Endodermal cell (in vitro differentiated cells): Measurements from ENCODE around the gene WIPI1. TPM values are rescaled to one million over a fixed set of nuclear protein-coding genes. Genes with fewer than 3 reads are reported as not detected.

ENCODE experiments used
- DNase-seq: peaks from one replicate; pipeline ENCODE4 v3.0.0-alpha.2; 2017
- H3K27ac ChIP-seq: 2 replicates; pipeline ENCODE4 v1.5.1; 2013; ENCODE audit warnings: mild to moderate bottlenecking, low read depth, low read length, moderate library complexity
- H3K27me3 ChIP-seq: 2 replicates; pipeline ENCODE4 v1.6.1; 2013; ENCODE audit warnings: mild to moderate bottlenecking, low read length, moderate library complexity; ENCODE audit not compliant: insufficient read depth, control insufficient read depth, poor library complexity, severe bottlenecking
- H3K36me3 ChIP-seq: 2 replicates; pipeline ENCODE4 v1.7.0; 2013; ENCODE audit warnings: mild to moderate bottlenecking, low read length, moderate library complexity; ENCODE audit not compliant: control insufficient read depth, insufficient read depth
- H3K4me1 ChIP-seq: one replicate; pipeline ENCODE4 v1.7.0; 2013; ENCODE audit warnings: low read length; ENCODE audit not compliant: control insufficient read depth, insufficient read depth
- H3K4me3 ChIP-seq: 2 replicates; pipeline ENCODE4 v1.5.1; 2013; ENCODE audit warnings: mild to moderate bottlenecking, low read length, moderate library complexity
- H3K9ac ChIP-seq: 2 replicates; pipeline ENCODE4 v1.6.1; 2013; ENCODE audit warnings: mild to moderate bottlenecking, low read length, moderate library complexity; ENCODE audit not compliant: poor library complexity, severe bottlenecking; ENCODE audit errors: extremely low read depth
- H3K9me3 ChIP-seq: 2 replicates; pipeline ENCODE4 v1.6.1; 2013; ENCODE audit warnings: mild to moderate bottlenecking, low read length, moderate library complexity; ENCODE audit not compliant: control insufficient read depth
- H3K27ac Mint-ChIP-seq: 2 replicates; pipeline ENCODE4 v1.8.0; 2020; ENCODE audit warnings: mixed read lengths
- H3K27me3 Mint-ChIP-seq: 2 replicates; pipeline ENCODE4 v1.8.0; 2021; ENCODE audit warnings: mild to moderate bottlenecking, mixed read lengths; ENCODE audit not compliant: insufficient read depth
- H3K36me3 Mint-ChIP-seq: 2 replicates; pipeline ENCODE4 v1.8.0; 2020; ENCODE audit warnings: low read depth, mixed read lengths
- H3K4me1 Mint-ChIP-seq: 2 replicates; pipeline ENCODE4 v1.8.0; 2020; ENCODE audit warnings: mixed read lengths
- H3K4me3 Mint-ChIP-seq: 2 replicates; pipeline ENCODE4 v1.8.0; 2020; ENCODE audit warnings: mild to moderate bottlenecking, moderate library complexity, mixed read lengths
- H3K9me3 Mint-ChIP-seq: 2 replicates; pipeline ENCODE4 v1.8.0; 2020; ENCODE audit warnings: mild to moderate bottlenecking, mixed read lengths
- WGBS, 2 experiments: methylation state at CpG; one replicate each; pipeline versions ENCODE4 v1.1.5 to v1.1.7; 2013; ENCODE audit warnings: missing lambda C conversion rate in 2 of 2, mixed read lengths in 1 of 2; ENCODE audit not compliant: insufficient coverage in 1 of 2, insufficient read length in 1 of 2; 5-methylcytosine and 5-hydroxymethylcytosine counted together
- total RNA-seq, 2 donors: library from RNA; stranded (reverse); fragmentation: NEBNext Ultra II Directional in 1 of 2; extraction: Animal tissue kit (Norgen Biotek cat#: 25700) in 1 of 2; gene quantifications; 2 replicates in 1 of 2; 3 replicates in 1 of 2; pipeline ENCODE4 v1.2.1, GENCODE V29; 2021
- TF ChIP-seq, protein P1 (sequence below): fragments of 200-600 bp; sonication (generic); conservative IDR thresholded peaks from 2 replicates; pipeline ENCODE4 v1.5.0; 2021; ENCODE audit warnings: antibody characterized with exemption, mild to moderate bottlenecking

WIPI1 gene
- total RNA-seq, 2 donors from 2014 or later: 32.0 to 39.5 TPM

GRCh38 chr17:68390888-68391545 lies 66.3 kb downstream of the WIPI1 start:
- Mint-ChIP-seq H3K4me1 (no peaks in the 10 kb centered on the region), H3K36me3 (no peaks in the 10 kb centered on the region), H3K4me3 (no peak overlapping the region), H3K9me3 (peaks cover 6% of the 10 kb centered on the region), H3K27ac (no peak overlapping the region), H3K27me3 (no peaks in the 10 kb centered on the region)
- TF ChIP-seq, protein P1, sequence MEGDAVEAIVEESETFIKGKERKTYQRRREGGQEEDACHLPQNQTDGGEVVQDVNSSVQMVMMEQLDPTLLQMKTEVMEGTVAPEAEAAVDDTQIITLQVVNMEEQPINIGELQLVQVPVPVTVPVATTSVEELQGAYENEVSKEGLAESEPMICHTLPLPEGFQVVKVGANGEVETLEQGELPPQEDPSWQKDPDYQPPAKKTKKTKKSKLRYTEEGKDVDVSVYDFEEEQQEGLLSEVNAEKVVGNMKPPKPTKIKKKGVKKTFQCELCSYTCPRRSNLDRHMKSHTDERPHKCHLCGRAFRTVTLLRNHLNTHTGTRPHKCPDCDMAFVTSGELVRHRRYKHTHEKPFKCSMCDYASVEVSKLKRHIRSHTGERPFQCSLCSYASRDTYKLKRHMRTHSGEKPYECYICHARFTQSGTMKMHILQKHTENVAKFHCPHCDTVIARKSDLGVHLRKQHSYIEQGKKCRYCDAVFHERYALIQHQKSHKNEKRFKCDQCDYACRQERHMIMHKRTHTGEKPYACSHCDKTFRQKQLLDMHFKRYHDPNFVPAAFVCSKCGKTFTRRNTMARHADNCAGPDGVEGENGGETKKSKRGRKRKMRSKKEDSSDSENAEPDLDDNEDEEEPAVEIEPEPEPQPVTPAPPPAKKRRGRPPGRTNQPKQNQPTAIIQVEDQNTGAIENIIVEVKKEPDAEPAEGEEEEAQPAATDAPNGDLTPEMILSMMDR: no peak
- 82 to 89% methylated on average over 5 to 11 of the region's 11 CpGs for WGBS, 2 experiments
- peak; percentile 40 for DNase-seq
- no peak overlapping the region for H3K9ac ChIP-seq
- no peaks in the 10 kb centered on the region for H3K27me3 ChIP-seq
- no peak overlapping the region for H3K4me3 ChIP-seq
- no peaks in the 10 kb centered on the region for H3K36me3 ChIP-seq
- H3K4me1 ChIP-seq: no peaks in the 10 kb centered on the region
- no peaks in the 10 kb centered on the region for H3K9me3 ChIP-seq
- H3K27ac ChIP-seq: no peak overlapping the region

- no peaks in the 10 kb centered on the region for H3K36me3 Mint-ChIP-seq
- Histone ChIP-seq H3K9ac (no peak overlapping the region), H3K27ac (no peak overlapping the region), H3K4me3 (no peak overlapping the region), H3K27me3 (no peaks in the 10 kb centered on the region), H3K36me3 (no peaks in the 10 kb centered on the region), H3K4me1 (no peaks in the 10 kb centered on the region), H3K9me3 (no peaks in the 10 kb centered on the region)
- TF ChIP-seq, protein P1: no peak
- no peak overlapping the region for H3K27ac Mint-ChIP-seq
- 70 to 93% methylated on average over 3 to 6 of the region's 7 CpGs for WGBS, 2 experiments
- H3K27me3 Mint-ChIP-seq: no peaks in the 10 kb centered on the region
- H3K9me3 Mint-ChIP-seq: no peaks in the 10 kb centered on the region
- DNase-seq: peak; percentile 48
- H3K4me3 Mint-ChIP-seq: no peak overlapping the region
- no peaks in the 10 kb centered on the region for H3K4me1 Mint-ChIP-seq
Measured at GRCh38 chr17:68389041-68389440, 68.3 kb downstream of the WIPI1 start.

GRCh38 chr17:68387435-68388218 lies 69.7 kb downstream of the WIPI1 start:
- Mint-ChIP-seq H3K4me1 (no peaks in the 10 kb centered on the region), H3K36me3 (no peaks in the 10 kb centered on the region), H3K27me3 (no peaks in the 10 kb centered on the region), H3K4me3 (no peak overlapping the region), H3K27ac (no peak overlapping the region), H3K9me3 (no peaks in the 10 kb centered on the region)
- Histone ChIP-seq H3K36me3 (no peaks in the 10 kb centered on the region), H3K27me3 (no peaks in the 10 kb centered on the region), H3K9me3 (no peaks in the 10 kb centered on the region), H3K9ac (no peak overlapping the region), H3K4me1 (no peaks in the 10 kb centered on the region), H3K4me3 (no peak overlapping the region), H3K27ac (no peak overlapping the region)
- peak; percentile 32 for DNase-seq
- whole genome bisulfite sequencing, 2 experiments: 93 to 98% methylated on average over 3 to 6 of the region's 6 CpGs
- TF ChIP-seq, protein P1: no peak
